NK-92 (cell line): ENCODE measurements around the gene BUD31.
"Not testable (repeated sequence)": the region's sequence is repeated elsewhere in the genome, so short reads cannot be mapped to it uniquely, and the experiment has no call there.

ENCODE experiments used
- DNase-seq: peaks from one replicate; lab custom pipeline; 2025; ENCODE audit not compliant: unreplicated experiment; lab: John Stamatoyannopoulos, UW

The BUD31 gene

DNA sequence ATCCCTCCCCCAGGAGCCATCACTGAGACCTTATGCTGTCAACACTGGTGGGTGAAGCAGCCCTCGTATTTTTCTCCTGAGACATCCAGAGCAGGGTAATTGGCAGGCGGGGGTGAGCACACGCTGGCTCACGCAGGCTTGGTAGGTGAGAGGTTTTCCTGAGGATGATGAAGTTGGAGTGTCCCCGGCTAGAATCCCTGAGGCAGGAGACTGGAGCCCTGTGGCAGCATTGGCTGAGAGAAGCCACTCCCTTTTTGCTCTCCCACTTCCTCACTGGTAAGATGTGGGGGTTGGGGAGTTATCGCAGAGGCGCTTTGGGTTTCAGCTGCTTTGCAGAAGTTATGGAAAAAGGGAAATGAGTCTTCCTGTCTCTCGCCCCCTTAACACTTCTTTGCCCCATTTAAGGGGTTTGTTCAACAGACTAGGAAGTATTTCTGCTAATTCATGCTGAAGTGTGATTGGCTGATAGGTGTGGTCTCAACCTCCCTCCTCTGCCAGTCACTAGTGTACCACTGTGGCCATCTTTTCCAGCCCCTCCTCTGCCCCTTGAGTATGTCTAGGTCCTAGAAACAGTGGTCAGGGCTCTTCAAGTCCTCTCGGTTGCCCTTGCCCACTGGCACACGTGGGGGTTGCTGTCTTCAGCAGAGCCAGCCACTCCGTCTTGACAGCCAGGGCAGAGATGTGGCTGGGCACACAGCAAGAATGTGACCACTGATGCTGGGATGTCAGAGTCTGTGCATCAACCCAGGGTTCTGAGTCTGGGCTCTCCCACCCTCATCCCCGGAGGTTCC is 28.5 kb upstream of the BUD31 start:
- no peak for DNase-seq

DNA sequence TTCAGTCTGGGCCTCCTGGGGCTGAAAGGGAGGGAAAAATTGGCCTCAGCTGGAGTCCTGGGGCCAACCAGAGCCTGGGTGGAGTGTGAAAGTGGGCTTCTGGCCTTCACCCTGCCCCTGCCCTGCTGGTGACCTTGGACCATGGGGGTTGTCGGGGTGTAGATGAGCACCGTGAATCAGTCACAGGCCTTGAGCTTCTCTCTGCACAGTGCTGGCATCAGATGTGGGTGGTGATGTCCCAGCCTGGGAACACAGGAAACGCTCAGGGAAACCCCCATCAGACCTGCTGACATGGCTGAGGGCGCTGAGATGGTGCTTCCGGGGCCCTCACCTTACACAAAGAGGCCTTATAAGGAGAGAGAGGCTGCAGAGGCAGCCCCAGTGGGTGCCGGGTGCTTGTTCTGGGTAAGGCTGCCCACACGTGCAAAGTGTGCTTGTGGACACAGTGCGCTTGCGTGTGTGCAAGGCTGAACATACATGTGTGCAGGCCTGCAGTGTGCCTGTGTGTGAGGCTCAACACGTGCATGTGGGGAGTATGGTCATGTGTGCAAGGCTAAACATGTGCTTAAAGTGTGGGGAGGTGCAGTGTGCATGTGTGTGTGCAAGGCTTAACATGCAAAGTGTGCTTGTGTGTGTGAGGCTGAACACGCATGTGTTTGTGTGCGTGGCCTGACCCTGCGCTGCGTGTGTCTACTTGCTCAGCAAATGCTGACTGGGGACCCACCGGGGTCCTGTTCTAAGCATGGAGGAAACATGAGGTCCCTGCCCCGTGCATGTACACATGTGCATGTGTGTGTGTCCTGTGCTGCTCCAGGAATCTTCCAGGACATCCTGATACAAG is 27.7 kb upstream of the BUD31 start:
- DNase-seq = peak; percentile 69

DNA sequence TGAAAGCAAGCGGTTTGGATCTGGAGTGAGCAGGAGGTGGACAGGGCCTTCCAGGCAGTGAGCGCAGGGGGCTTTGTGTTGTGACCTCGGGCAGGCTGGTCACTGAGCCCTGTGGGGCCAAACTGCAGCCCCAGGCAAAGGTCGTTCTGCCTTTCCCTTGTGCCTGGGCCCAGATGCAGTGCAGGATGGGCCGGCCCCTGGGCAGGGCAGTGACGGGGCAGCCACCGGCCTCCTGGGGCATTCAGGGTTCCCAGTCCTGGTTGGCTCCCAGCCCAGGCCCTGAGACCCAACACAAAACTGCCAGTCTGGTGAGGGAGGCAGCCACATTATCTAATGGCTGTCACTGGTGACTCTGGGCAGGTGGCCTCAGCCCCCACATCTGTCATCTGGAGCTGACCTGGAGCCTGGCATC is 27.1 kb upstream of the BUD31 start:
- DNase-seq = no peak

DNA sequence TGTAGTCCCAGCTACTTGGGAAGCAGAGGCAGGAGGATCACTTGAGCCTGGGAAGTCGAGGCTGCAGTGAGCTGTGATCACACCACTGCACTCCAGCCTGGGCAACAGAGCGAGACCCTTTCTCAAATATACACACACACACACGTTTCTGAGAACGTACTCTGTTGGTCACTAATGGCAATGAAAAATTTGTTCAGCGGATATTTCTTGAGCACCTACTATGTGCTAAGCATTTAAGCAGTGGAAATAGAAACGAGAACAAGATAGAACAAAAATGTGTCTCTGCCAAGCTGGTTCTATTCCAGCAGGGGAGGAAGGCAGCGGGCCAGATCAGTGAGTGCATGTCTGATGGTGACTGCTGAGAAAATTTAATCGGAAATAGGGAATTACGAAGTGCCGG is 25.6 kb upstream of the BUD31 start:
- no peak for DNase-seq

DNA sequence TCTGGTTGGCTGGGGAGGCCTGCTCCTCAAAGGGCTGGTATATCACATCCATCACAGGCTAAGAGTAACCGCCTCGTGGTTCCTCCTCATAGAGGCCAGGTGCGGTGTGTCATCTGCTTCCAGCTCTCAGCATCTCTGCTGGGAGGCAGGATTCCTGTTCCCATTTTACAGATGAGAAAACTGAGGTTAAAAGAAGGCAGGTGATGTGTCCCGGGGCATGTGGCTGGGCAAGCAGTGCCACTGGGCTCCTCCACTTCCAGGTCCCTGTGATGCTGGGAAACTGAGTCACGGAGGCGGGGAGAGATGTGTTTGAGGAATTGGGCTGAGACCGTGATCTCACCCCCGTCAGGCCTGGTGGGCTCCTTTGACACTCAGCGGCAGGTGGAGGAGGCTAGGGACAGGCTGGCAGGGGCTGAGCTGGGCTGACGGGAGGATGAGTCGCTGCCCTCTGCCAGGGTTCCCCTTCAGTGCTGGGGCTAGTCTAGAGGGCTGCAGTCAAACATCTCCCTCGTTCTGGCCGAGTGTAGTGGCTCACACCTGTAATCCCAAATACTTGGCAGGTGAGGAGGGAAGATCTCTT is 24.9 kb upstream of the BUD31 start:
- no peak for DNase-seq

DNA sequence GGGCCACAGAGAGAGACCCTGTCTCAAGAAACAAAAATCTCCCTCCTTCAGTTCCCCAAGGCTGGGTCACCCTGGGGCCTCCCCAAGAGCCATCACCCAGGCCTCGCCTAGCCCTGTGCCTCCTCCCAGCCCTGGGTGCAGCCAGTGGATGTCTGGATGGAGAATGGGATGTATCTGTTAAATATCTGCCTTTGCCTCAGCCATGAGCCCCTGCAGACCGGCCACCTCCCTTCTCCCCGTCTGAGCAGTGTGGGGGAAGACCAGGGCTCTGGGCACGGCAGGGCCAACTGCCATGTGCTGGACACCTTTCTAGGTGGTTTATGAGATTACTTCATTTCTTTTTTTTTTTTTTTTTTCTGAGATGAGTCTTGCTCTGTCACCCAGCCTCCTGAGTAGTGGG is 24.2 kb upstream of the BUD31 start:
- DNase-seq = no peak

DNA sequence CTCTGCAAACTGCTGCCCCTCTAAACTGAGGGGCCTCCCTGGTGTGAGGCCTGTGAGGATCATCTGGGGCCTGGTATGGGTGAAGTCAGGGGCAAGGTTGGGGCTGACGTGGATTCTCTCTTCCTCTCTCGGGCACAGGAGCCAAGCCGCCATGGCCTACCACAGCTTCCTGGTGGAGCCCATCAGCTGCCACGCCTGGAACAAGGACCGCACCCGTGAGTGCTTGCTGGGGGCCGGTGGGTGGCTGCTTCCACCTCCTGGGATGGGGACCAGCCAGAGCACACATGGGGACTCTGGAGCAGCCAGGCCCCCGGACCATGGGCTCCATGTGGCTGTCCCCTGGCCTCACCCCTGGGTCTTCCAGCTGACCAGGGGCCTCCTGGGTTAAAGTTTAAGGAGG is 23.2 kb upstream of the BUD31 start:
- DNase-seq = no peak

DNA sequence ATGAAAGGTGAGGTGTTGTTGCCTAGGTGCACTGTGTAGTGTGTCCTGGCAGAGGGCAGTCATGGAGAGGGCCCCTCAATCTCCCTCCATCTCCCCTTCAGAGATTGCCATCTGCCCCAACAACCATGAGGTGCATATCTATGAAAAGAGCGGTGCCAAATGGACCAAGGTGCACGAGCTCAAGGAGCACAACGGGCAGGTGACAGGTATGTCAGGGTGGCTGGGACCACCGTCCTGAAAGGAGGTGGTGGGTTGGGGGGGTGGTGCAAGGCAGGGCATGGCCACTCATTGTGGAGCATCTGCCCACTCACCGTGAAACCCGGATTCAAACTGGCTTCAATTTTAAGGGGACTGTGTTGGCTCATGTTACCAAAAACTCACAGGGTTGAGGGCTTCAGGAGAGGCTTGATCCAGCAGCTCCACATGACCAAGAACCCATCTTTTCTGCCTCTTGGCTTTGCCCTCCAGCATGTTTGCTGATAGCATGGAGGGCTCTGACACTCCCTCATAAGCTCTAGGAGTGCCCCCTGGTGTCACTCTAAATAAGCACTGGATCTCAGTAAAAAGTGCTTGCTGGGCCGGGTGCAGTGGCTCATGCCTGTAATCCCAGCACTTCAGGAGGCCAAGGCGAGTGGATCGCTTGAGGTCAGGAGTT is 22.1 kb upstream of the BUD31 start:
- DNase-seq = no peak

DNA sequence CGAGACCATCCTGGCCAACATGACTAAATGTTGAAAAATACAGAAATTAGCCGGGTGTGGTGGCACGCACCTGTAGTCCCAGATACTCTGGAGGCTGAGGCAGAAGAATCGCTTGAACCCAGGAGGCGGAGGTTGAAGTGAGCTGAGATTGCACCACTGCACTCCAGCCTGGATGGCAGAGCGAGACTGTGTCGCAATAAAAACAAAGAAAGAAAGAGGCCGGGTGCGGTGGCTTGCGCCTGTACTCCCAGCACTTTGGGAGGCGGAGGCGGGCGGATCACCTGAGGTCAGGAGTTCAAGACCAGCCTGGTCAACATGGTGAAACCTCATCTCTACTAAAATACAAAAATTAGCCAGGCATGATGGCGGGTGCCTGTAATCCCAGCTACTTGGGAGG is 21.5 kb upstream of the BUD31 start:
- not testable (repeated sequence) for DNase-seq

DNA sequence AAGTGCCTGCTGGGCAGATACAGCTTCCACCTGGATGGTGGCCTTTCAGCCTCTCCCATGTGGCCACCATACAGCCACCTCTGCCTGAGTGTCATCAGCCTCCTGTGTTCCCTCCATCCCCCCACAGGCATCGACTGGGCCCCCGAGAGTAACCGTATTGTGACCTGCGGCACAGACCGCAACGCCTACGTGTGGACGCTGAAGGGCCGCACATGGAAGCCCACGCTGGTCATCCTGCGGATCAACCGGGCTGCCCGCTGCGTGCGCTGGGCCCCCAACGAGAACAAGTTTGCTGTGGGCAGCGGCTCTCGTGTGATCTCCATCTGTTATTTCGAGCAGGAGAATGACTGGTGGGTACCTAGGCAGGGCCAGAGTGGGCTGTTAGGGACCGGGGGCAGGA is 20.9 kb upstream of the BUD31 start:
- DNase-seq = no peak

DNA sequence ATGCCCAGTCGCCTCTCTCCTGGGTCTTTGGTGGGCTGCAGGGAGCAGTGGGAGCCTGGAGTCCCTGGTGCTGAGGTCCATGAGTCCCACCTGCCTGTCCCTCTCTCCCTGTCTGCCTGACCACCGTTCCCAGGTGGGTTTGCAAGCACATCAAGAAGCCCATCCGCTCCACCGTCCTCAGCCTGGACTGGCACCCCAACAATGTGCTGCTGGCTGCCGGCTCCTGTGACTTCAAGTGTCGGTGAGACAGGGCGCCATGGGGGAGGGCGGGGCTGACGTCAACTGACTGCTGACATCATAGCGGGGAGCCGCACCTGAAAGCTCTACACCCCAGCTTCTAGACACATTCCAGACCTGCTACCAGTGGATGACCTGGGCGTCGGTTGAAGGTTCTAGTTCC is 19.0 kb upstream of the BUD31 start:
- DNase-seq = no peak

DNA sequence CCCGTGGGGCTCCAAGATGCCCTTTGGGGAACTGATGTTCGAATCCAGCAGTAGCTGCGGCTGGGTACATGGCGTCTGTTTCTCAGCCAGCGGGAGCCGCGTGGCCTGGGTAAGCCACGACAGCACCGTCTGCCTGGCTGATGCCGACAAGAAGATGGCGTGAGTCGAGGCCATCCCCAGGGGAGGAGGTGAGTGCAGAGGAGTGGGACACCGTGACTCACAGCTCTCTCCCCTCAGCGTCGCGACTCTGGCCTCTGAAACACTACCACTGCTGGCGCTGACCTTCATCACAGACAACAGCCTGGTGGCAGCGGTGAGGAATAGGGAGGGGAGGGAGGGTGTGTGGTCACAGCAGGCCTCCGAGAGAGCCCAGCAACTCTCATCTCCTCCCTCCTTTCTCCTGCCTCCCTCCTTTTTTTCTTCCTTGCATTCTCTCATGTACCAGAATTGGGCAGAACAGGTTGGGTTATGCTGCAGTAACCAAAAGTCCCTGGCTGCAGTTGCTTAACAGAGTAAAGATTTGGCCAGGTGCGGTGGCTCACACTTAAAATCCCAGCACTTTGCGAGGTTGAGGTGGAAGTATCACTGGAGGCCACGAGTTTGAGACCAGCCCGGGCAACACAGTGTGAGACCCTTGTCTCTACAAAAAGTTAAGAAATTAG is 17.7 kb upstream of the BUD31 start:
- DNase-seq = no peak

DNA sequence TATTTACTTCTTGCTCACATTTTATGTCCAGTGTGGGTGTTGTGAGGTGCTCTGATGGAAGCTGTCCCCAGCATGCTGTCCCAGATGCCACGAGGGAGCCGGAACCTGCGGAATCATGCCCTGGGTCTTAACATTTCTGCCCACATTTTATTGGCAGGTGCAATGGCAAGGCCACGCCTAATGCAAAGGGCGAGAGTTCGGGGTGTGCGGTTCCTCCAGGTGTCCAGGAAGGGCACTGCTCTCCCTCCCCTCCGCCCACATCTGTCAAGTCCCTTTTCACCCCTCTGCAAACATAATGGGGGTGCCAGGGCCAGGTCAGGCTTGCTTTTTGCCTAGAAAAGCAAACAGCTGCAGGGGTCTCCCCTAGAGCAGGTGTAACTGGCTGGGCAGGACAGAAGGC is 16.7 kb upstream of the BUD31 start:
- no peak for DNase-seq

DNA sequence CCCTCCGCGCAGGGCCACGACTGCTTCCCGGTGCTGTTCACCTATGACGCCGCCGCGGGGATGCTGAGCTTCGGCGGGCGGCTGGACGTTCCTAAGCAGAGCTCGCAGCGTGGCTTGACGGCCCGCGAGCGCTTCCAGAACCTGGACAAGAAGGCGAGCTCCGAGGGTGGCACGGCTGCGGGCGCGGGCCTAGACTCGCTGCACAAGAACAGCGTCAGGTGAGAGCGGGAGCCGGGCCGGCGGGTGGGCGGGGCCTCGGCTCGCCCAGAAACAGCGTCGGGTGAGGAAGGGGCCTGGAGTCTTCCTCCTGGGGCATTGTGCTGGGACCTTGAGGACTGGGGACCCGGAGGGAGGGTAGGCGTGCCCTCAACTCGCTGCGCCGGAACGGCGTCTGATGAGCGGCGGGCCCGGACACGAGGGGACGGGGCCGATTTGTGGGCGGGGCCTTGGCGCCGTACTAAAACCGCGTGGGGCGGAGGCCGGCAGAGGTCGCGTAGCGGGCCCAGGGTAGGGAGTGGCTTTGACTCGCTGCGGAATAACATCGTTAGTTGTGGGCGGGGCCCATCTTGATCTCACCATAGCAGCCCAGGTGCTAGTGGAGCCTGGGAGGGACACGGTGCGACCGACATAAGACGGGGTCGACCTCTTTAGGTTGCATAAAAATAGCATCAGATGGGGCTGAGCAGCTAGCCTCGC is 16.0 kb upstream of the BUD31 start:
- no peak for DNase-seq

DNA sequence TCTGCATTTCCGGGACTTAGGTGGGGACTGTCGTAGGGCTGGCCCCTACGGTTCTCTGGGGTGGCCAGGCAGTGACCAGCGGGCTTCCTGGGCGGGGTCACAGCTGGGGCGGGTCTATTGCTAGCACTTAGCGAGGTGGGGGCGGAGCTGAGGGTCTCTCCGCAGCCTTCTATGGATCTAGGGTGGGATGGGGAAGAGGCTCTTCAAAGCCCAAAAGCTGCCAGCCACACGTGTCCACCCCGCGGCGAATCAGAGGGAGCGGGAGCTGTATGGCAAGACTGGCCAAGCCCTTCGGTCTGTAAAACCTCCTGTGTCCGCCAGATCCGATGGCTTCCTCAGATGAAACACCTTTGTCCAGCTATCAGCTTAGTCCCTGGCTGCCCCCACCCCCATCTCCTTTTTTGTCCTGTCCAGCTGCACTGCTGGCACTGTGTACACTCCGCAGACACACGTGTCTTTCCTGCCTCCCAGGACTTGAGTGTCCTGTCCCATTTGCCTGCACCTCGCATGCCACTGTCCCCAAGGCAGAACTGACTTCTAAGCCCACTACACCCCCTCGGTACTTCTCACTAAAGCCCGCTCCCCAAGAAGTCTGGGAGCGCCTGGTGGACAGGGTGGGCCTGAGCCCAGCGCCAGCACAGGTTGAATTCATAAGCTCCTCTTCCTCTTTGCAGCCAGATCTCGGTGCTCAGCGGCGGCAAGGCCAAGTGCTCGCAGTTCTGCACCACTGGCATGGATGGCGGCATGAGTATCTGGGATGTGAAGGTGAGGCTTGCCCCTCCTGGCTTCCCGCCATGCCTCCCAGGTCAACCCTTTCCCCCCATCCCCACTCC is 15.2 kb upstream of the BUD31 start:
- DNase-seq = no peak

DNA sequence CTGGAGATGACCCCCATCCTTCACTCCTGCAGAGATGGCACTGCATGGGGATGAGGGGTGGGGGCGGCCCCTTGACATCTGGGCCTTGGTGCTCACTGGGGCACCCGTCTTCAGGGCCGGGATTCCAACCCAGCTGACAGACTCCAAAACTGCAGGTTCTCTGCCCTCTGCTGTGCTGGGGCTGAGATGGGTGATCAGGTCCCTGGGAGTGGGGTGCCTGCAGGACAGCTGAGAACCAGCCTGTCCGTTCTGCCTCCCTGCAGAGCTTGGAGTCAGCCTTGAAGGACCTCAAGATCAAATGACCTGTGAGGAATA is 14.6 kb upstream of the BUD31 start:
- DNase-seq = no peak

DNA sequence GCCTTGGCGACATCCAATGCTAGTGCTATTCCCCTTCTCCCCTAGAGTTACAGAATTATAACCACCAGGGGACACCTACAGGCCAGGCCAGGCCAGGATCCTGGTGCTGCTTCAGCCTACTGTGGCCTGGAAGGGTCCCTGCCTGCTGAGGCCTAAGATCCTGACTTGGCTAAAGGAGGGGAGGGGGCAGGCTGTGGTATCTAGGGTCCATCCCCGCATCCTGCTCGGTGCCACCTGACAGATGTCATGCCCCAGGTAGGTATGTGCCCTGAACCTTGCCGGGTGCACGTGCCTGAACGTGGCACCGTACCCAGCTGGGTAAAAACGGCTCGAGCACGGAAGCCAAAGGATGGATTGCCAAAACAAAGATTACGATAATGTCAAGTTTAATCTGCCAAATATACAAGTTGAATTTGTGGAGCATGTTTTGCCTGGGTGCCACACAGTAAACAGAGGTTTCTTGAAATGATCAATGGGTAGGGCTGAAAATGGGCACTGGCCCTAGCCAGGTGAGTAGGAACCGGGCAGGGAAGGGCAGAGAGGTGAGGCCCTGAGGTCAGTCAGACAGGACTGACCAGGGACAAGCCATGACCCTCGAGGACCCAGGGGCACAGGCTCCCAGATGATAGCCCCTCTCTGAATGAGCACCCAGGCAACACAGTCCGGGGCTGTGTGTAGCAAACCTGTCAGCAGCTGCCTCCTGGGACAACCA is 13.0 kb upstream of the BUD31 start:
- DNase-seq = no peak

DNA sequence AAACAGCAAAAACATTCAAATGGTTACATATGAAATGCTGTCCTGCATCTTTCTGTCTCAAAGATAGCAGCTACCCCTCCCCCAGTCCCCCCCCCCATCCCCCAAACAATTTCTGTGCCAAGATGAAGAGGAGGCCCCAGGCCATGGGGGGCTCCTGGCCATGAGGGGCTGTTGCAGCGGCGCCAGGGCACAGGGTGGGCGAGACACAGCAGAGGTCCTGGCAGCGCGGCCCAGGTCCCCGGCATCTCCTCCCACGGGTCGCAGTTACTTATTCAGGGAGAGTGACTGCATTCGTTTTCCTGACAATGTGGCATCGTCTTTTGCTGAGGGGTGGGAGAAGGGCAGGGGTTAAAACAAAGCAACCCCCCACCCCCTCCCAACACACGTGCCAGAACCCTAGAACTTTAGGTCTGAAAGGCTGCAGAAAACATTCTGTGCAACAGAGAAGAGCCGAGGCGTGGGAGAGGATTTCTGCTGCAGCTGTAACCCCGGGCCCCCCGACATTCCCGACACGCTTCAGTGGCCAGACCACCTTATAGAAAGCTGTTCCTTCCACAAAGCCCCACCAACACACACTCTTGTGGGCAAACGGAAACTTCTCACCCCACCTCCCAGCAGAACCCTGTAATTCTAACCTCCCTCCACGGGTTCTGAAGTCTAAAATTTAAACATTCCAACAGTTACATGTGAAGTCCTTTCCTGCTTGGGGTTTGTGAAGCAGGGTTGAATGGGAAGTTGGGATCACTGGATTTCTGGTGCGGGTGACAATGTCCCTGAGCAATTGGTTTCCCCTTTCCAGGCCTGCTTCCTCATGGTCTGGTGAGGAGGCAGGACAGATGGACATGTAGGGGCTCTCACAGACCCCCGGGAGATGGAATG is 12.1 kb upstream of the BUD31 start:
- DNase-seq = no peak
